Natural killer cell treated with Interleukin-12 subunit alpha and Interleukin-12 subunit beta and Interleukin-15 and Interleukin-18, amount 100 ng/mL, for 72 hours (primary cell): ENCODE measurements around the gene RUFY4. TPM values are rescaled to one million over a fixed set of nuclear protein-coding genes. Genes with fewer than 3 reads are reported as not detected.
"Not testable (repeated sequence)": the region's sequence is repeated elsewhere in the genome, so short reads cannot be mapped to it uniquely, and the experiment has no call there.

ENCODE experiments used
- ATAC-seq, 2 donors: fragments of 150-1000 bp; cut with Tn5 transposase in 1 of 2; sonication (Bioruptor Pico), chemical (Tn5 transposase) in 1 of 2; 2 replicates each; pipeline ENCODE4 v1.10.0; 2021
- DNase-seq: peaks from one replicate; pipeline ENCODE4 v3.0.0; 2022; ENCODE audit warnings: low spot score
- H3K27ac Mint-ChIP-seq, 2 donors: 1 replicate in 1 of 2; 2 replicates in 1 of 2; pipeline ENCODE4 v1.8.0; 2022; ENCODE audit warnings: mixed read lengths in 2 of 2, mild to moderate bottlenecking in 1 of 2, moderate library complexity in 1 of 2
- H3K27me3 Mint-ChIP-seq, 2 donors: 1 replicate in 1 of 2; 2 replicates in 1 of 2; pipeline ENCODE4 v1.8.0; 2022; ENCODE audit warnings: mixed read lengths in 2 of 2
- H3K36me3 Mint-ChIP-seq: one replicate; pipeline ENCODE4 v1.8.0; 2022; ENCODE audit warnings: mixed read lengths
- H3K4me1 Mint-ChIP-seq, 2 donors: 1 replicate in 1 of 2; 2 replicates in 1 of 2; pipeline ENCODE4 v1.8.0; 2022; ENCODE audit warnings: low read depth in 2 of 2, mixed read lengths in 2 of 2, mild to moderate bottlenecking in 1 of 2
- H3K4me3 Mint-ChIP-seq: one replicate; pipeline ENCODE4 v1.8.0; 2022; ENCODE audit warnings: mixed read lengths
- H3K9me3 Mint-ChIP-seq: 2 replicates; pipeline ENCODE4 v1.8.0; 2022; ENCODE audit warnings: mixed read lengths
- total RNA-seq, 2 donors: library from RNA; stranded (reverse); gene quantifications; one replicate each; pipeline ENCODE4 v1.2.3, GENCODE V29; 2022

Gene RUFY4, protein sequence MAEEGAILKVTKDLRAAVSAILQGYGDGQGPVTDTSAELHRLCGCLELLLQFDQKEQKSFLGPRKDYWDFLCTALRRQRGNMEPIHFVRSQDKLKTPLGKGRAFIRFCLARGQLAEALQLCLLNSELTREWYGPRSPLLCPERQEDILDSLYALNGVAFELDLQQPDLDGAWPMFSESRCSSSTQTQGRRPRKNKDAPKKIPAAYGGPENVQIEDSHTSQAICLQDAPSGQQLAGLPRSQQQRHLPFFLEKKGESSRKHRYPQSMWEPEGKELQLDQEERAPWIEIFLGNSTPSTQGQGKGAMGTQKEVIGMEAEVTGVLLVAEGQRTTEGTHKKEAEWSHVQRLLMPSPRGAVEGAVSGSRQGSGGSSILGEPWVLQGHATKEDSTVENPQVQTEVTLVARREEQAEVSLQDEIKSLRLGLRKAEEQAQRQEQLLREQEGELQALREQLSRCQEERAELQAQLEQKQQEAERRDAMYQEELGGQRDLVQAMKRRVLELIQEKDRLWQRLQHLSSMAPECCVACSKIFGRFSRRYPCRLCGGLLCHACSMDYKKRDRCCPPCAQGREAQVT
- under 1 TPM in 1 of 2 donors, not detected in 1; 0.86 TPM for total RNA-seq

DNA sequence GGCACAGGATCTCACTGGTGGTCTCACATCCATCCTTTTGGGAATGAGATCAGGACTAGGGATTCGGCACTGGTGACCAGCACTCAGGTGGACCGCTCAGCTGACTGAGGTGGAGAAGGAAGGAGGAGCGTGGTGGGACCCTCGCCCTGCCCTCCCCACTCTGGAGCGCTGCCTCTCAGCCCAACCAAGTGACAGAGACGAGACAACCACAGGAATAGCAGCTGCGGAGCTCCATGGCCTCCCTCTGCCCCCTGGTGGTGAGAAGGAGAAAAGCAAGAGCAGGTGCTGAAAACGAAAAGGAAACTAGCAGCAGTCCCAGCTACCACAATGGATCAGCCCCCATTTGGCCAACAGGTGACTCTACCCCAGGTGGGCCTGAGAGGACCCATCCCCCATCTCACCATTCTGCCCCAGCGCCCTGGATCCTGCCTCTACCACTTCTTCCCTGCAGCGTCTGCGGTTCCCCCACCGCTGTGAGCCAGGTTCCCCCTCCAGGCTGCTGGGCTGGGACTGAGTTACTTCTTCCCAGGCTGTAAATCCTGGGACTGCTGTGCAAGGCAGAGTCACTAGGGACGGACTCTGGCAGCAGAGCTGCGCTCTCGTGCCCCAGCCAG lies at the start of gene RUFY4:
Gene RUFY4 (plus strand): TSS at position 533 of the 614 bp plus-strand sequence. CDS start 1,353 bp downstream, outside the sequence.
- Mint-ChIP-seq H3K4me1 (peaks cover 4 to 24% of the 10 kb centered on the region in 2 donors), H3K27ac (peak within 1 kb of the TSS in 1 of 2 donors; percentile 21), H3K4me3 (peak within 1 kb of the TSS; percentile 41)
- not testable (repeated sequence) for H3K27me3 Mint-ChIP-seq, H3K9me3 Mint-ChIP-seq, H3K36me3 Mint-ChIP-seq
- peak; percentile 76 to 81 for ATAC-seq
- peak; percentile 74 for DNase-seq

DNA sequence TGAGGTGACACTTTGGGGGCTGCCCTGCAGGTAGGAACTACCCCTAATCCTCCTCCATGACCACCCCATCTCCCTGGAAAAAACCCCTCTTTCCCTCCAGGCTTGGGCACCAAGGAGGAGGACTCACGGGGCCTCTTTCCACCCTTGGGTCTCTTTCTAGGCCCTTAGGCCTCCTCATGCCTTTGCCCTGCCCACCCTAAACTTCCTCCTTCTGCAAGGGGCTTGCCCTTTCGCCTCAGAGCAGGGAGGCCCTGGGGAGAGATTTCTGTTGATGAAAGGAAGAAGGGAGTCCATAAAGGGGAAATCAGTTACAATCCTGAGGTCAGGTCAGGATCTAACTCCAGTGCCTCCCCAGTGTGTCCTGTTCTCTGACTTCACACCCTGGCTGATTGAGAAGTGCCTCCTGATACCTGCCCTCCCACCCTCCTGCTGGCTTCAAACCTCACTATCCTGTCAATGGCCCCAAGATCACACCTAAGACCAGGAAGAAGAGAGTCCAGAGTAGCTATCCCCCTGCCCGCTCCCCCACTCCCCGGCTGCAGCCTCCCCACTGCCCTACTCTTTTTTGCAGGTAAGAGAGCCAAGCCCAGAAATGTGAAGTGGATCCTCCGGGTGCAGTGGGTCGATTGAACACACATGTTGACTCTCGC lies 49.5 kb upstream of the RUFY4 start:
- ATAC-seq (no peak), DNase-seq (no peak)
- H3K4me3 Mint-ChIP-seq = no peak overlapping the region
- peaks cover 5 to 9% of the 10 kb centered on the region in 2 donors for H3K27me3 Mint-ChIP-seq
- no peaks in the 10 kb centered on the region for H3K4me1 Mint-ChIP-seq
- H3K27ac Mint-ChIP-seq = no peak overlapping the region
- no peaks in the 10 kb centered on the region for H3K9me3 Mint-ChIP-seq
- H3K36me3 Mint-ChIP-seq = no peaks in the 10 kb centered on the region

DNA sequence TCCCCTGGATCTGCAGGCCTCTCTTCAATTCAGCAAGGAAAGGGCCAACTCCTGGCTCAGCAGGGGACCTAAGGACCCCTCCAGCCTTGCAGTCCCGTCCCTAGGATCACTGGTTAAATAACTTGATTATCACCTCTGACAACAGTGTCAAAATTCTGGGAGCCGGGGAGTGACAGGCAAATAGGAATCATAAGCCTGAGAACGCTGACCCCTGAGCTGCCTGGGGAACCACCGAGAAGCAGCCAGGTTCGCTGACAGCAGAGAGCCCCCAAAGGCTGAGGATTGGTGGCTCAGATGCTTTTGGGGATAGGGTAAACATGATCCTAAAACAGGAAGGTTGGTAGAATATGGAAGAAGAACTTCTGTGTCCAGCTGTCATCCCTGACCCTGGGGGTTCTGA lies 48.8 kb upstream of the RUFY4 start:
- peaks cover 3 to 6% of the 10 kb centered on the region in 2 donors for H3K27me3 Mint-ChIP-seq
- H3K9me3 Mint-ChIP-seq = no peaks in the 10 kb centered on the region
- DNase-seq (peak; percentile 20), ATAC-seq (no peak)
- no peaks in the 10 kb centered on the region for H3K36me3 Mint-ChIP-seq
- no peak overlapping the region for H3K4me3 Mint-ChIP-seq
- H3K27ac Mint-ChIP-seq = no peak overlapping the region
- H3K4me1 Mint-ChIP-seq = no peaks in the 10 kb centered on the region

DNA sequence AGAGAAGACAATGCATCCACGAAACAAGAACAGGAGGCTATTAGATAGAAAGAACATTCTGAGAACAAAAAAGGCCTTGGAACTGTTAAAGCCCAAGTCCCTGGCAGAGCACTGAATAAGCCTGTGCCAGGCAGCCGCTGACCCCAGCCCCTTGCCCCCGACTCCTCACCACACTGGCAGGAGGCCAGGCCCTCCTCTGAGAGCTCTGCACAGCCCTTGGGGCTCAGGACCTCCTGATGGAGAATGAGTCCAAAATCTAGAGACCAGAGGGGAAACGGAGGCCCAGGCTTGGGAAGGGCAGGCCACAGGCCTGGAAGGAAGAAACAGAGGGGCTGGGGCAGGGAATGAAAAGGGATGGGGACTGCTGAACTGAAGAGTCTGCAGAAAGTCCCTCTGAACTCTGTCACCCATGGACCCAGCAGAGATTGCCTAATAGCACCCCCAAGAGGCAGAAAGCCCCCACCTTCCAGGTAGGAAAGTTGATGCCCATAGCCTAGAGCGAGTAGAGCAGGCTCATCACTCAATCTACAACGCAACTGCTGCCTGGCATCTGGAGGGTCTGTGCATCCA lies 48.0 kb upstream of the RUFY4 start:
- peaks cover 3 to 6% of the 10 kb centered on the region in 2 donors for H3K27me3 Mint-ChIP-seq
- no peaks in the 10 kb centered on the region for H3K9me3 Mint-ChIP-seq
- H3K27ac Mint-ChIP-seq = no peak overlapping the region
- DNase-seq (peak; percentile 8), ATAC-seq (no peak)
- no peak overlapping the region for H3K4me3 Mint-ChIP-seq
- H3K4me1 Mint-ChIP-seq = no peaks in the 10 kb centered on the region
- no peaks in the 10 kb centered on the region for H3K36me3 Mint-ChIP-seq

DNA sequence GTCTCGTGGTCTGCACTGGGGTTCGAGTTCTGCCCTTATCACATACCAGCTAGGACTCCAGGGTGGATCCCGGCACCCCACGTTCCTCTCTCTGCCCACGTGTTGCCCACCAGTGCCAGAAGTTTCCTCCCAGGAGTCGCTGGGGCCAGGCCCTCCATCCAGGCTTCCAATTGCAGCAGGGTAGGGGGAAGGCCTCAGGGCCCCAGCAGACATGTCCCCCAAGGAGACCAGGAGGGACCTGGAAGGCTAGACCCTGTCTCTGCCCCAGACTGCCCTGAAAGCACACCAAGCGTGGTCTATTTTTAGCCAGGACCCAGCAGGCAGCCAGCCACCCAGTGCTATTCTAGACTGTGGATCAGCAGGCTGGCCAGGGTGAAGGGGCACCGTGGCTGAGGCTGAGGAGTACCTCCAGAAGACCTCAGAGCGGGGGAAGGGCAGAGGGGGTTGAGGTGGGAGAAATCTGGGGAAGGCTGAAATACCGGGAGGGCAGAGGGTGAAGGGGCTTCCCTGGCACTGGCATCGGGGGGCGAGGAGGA lies 47.4 kb upstream of the RUFY4 start:
- Mint-ChIP-seq H3K27me3 (peaks cover 2 to 3% of the 10 kb centered on the region in 2 donors), H3K36me3 (no peaks in the 10 kb centered on the region), H3K4me3 (no peak overlapping the region), H3K9me3 (no peaks in the 10 kb centered on the region), H3K4me1 (no peaks in the 10 kb centered on the region), H3K27ac (no peak overlapping the region)
- peak; percentile 49 for DNase-seq
- ATAC-seq = no peak

DNA sequence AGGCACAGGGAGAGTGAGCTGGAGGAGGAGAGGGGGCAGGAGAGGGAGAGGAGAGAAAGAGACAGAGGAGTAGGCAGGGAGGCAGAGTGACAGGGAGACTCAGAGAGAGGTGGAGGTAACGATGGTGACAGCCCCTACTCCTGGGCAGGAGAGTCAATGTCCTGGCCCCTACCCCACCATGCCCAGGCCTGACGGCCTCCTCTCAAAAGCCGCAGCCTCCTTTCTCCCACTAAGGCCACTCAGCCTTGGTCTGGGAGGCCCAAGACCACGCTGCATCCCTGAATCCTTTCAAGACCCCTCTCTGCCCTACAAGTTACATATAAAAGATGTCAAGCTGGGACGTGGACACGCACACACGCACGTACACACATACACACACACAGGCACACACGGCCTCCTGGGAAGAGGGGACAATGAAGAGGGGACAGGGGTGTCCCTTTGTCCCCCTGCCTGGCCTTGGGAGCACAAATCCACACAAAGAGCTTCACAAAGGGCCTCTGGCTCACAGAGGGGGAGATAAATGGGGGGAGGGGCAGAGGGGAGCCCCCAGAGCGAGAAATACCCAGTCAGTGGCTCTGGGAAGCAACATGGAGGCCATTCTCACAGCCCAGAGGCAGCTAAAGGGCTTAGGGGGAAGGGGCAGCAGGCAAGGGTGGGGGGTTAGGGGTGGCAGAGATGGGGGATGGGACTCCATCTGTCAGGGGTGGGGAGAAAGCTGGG lies 46.8 kb upstream of the RUFY4 start:
- Mint-ChIP-seq H3K4me3 (no peak overlapping the region), H3K27me3 (no peaks in the 10 kb centered on the region), H3K36me3 (no peaks in the 10 kb centered on the region), H3K9me3 (no peaks in the 10 kb centered on the region), H3K27ac (no peak overlapping the region), H3K4me1 (no peaks in the 10 kb centered on the region)
- no peak for ATAC-seq
- DNase-seq = peak; percentile 13

DNA sequence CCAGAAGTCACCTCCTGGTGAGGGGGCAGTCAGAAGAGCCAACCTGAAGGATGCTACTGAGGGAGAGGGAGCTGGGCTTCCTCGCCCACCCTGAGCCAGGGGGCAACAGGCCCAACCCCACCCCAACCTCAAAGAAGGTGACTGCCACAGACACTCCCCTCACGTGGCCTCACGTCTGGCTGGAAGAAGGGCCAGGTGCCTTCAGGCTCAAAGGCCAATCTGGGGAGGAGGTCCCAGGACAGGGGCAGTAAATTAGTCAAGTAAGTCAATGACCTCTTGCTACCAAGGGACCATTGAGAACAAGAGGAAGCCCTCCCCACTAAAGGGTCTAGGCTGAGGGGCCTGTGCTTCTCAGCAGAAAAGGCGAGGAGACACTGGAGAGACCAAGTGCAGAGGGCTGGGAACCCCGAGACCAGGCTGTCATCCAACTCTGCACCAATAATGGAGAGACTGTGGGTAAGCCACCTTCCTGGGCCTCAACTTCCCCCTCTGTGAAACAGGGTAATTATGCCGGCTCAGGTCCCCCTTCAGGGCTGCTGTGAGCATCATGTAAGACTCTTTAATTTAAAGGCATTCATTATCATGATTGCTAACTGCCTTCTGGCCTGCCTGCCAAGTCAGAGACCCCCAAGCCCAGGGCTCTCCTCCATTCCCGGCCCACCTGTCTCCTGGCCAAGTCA lies 46.1 kb upstream of the RUFY4 start:
- H3K27me3 Mint-ChIP-seq = no peaks in the 10 kb centered on the region
- H3K27ac Mint-ChIP-seq = no peak overlapping the region
- DNase-seq = peak; percentile 56
- H3K9me3 Mint-ChIP-seq = no peaks in the 10 kb centered on the region
- no peak for ATAC-seq
- no peak overlapping the region for H3K4me3 Mint-ChIP-seq
- H3K4me1 Mint-ChIP-seq = no peaks in the 10 kb centered on the region
- H3K36me3 Mint-ChIP-seq = no peaks in the 10 kb centered on the region

DNA sequence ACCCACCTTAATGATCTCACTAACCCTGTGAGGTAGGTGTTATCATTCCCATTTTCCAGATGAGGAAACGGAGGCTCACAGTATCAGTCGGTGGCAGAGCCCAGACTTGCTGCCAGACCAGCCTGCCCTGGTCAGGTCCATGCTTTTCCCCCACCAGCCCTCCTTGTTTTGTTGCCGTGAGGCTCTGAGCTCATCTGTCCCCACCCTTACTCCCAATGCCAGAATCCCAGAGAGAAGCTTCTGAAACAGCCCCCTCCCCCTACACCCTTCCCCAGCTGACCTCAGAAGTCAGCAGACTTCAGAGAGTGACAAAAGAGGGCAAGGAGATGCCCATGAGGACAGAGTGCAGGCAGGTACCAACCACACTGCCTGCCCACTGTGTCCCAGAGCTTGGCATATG lies 45.4 kb upstream of the RUFY4 start:
- no peaks in the 10 kb centered on the region for H3K27me3 Mint-ChIP-seq
- H3K4me3 Mint-ChIP-seq = no peak overlapping the region
- no peak for ATAC-seq
- H3K4me1 Mint-ChIP-seq = no peaks in the 10 kb centered on the region
- no peaks in the 10 kb centered on the region for H3K9me3 Mint-ChIP-seq
- no peak overlapping the region for H3K27ac Mint-ChIP-seq
- peak; percentile 47 for DNase-seq
- H3K36me3 Mint-ChIP-seq = no peaks in the 10 kb centered on the region

DNA sequence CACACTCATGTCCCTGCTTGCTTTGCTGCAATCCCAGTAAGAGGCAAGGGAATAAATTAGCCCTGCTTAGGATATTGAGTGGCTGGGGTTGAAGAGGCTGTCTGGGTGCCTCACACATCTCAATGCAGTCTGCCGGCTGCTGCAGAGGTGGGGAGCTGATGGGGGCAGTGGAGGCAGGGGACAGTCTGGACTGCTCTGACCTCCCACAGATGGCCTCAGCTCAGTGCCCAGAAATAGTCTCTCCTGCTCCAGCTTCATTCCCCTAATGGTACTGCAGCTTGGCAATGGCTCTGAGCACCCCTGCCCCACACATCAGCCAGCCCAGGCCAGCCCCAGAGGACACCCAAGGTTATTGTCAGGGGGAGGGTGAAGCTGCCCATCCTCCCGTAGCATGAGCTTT lies 44.7 kb upstream of the RUFY4 start:
- Mint-ChIP-seq H3K36me3 (no peaks in the 10 kb centered on the region), H3K4me3 (no peak overlapping the region), H3K27me3 (no peaks in the 10 kb centered on the region), H3K9me3 (no peaks in the 10 kb centered on the region), H3K4me1 (no peaks in the 10 kb centered on the region), H3K27ac (no peak overlapping the region)
- DNase-seq (peak; percentile 28), ATAC-seq (no peak)

DNA sequence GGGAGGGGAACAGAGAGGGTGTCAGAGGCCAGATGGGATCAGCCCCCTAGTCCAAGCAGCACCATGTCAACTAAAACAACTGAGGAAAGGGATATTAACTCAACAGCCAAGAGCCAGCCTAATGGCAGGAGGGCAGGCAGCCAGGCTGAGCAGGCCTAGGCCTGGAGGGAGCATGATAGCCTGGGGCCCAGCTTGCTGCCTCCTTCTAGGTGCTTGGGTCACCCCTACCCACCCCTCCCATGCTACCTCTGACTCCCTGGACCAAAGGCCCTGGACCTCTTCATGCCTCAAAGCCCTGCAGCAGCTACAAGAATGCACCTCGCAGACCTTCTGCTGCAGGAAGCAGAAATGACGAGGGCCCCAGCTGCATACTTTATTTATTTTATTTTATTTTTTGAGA lies 44.2 kb upstream of the RUFY4 start:
- no peak overlapping the region for H3K4me3 Mint-ChIP-seq
- no peaks in the 10 kb centered on the region for H3K36me3 Mint-ChIP-seq
- H3K9me3 Mint-ChIP-seq = no peaks in the 10 kb centered on the region
- DNase-seq = peak; percentile 32
- H3K27ac Mint-ChIP-seq = no peak overlapping the region
- ATAC-seq = no peak
- H3K27me3 Mint-ChIP-seq = no peaks in the 10 kb centered on the region
- H3K4me1 Mint-ChIP-seq = no peaks in the 10 kb centered on the region

DNA sequence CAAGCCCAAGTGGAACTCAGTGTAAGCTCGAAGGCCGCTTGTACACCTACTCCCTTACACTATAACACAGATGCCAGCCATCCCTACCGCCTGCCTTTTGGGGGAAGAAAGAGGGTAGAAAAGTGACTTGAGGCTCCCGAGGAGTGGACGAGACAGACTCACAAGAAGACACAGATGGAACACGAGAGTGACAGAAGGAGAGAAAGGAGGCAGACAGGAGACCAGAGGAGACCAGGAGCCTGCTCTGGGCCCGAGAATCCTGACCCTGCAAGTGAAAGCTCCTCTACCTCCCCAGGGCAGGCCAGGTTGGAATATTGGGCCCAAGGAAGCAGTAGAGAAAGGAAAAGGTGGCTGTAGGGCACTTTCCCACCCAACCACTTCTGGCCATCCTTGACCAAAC lies 42.8 kb upstream of the RUFY4 start:
- ATAC-seq = no peak
- no peaks in the 10 kb centered on the region for H3K36me3 Mint-ChIP-seq
- DNase-seq = no peak
- H3K27me3 Mint-ChIP-seq = no peaks in the 10 kb centered on the region
- H3K4me1 Mint-ChIP-seq = no peaks in the 10 kb centered on the region
- H3K27ac Mint-ChIP-seq = no peak overlapping the region
- H3K9me3 Mint-ChIP-seq = no peaks in the 10 kb centered on the region
- no peak overlapping the region for H3K4me3 Mint-ChIP-seq

DNA sequence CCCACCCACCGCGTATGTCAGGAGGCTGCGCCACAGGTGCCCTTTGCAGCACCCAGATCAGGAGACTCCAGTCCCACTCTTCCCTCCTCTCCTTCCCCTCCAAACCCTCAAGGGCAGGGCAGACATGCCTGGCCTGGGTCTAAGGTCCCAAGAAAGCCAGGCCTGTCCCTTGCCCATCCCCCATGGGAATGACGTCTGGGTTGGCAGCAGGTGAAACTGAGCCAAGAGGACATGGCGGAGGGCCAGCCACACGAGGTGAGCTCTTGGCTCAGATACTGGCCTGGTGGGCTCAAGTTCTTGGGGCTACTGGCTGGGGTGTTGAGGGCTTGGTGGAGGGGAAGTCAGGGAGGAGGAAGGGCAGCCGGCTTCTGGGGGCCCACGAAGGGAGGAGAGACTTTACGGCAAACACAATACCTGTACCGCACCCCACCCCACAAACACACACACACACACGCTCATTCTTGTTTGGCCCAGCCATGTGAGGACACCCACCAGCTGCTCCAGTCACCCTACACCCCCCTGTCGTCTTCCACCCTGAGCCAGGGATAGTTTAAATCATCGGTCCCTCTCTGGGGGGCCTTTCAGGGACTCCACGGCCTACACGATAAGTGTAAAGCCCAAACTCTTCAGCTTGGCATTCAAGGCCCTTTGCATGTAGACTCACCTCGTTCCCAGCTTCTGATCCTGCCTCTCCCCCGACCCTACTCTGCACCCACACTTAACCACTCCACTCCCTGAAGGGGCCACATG lies 42.2 kb upstream of the RUFY4 start:
- DNase-seq (no peak), ATAC-seq (no peak)
- H3K4me1 Mint-ChIP-seq = no peaks in the 10 kb centered on the region
- H3K27ac Mint-ChIP-seq = no peak overlapping the region
- no peaks in the 10 kb centered on the region for H3K27me3 Mint-ChIP-seq
- no peaks in the 10 kb centered on the region for H3K9me3 Mint-ChIP-seq
- H3K4me3 Mint-ChIP-seq = no peak overlapping the region
- H3K36me3 Mint-ChIP-seq = no peaks in the 10 kb centered on the region
